Posterior vena cava (tissue), 2 donors: ENCODE measurements around the gene RFPL4AL1. TPM values are rescaled to one million over a fixed set of nuclear protein-coding genes. Genes with fewer than 3 reads are reported as not detected.
"Not testable (repeated sequence)": the region's sequence is repeated elsewhere in the genome, so short reads cannot be mapped to it uniquely, and the experiment has no call there.

Source experiments
- DNase-seq: peaks from one replicate; pipeline ENCODE4 v3.0.0-alpha.2; 2020; ENCODE audit warnings: low spot score
- intact Hi-C, 2 donors: fragments of 100-400 bp; cut with DNase I; formaldehyde crosslinking; loops; one replicate each; pipeline versions ENCODE4 v1.14.1 to v1.14.2; 2022 to 2023
- long read RNA-seq, 2 donors: library from polyadenylated mRNA; unstranded; transcript quantifications; one replicate each; pipeline ENCODE4 v2.0.0, GENCODE V29; 2020 to 2021
- total RNA-seq, 2 donors: library from RNA; stranded (reverse); fragmentation: NEBNext Ultra II Directional; extraction: Animal tissue kit (Norgen Biotek cat#: 25700); gene quantifications; one replicate each; pipeline ENCODE4 v1.2.1, GENCODE V29; 2021
- donor health status: DM: yes; HTN: yes; CAD: no.
- donor health status: DM: yes; HTN: yes; CAD: no.

RFPL4AL1 gene
- total RNA-seq, result not detected
- long read RNA-seq, donor 1, result 0 reads
- long read RNA-seq, donor 2, result 0 reads

- intact Hi-C loops, DNase-seq: not testable (repeated sequence)
Observed at GRCh38 chr19:55768818-55769217, at the start of gene RFPL4AL1. RFPL4AL1 (plus strand) TSS chr19:55769118; CDS start chr19:55771805, 2,687 bp downstream.

DNA sequence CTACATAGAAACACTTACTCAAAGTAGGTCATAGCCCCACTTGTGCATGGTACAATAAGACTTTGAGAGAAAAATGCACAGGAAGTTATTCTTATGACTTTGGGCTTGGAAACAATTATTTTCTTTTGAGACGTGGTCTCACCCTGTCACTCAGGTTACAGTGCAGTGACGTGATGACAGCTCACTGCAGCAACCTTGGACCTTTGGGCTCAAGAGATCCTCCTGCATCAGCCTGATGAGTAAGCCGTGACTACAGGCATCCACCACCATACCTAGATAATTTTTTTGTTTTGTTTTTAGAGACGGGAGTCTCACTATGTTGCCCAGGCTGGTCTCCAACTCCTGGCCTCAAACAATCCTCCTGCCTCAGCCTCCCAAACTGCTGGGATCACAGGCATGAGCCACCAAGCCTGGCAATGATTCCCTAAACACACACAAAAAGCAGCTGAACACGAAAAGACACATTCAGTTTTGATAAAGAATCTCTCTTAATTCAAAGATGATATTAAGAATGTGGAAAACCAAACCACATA is 48.6 kb upstream of the RFPL4AL1 start:
- intact Hi-C loops, result no loop called here
- no peak for DNase-seq

GRCh38 chr19:55720801-55721200 is 48.1 kb upstream of the RFPL4AL1 start:
- no peak for DNase-seq
- intact Hi-C loops, result no loop called here

GRCh38 chr19:55723491-55723890 is 45.4 kb upstream of the RFPL4AL1 start:
- intact Hi-C loops, result no loop called here
- DNase-seq, result no peak

DNA sequence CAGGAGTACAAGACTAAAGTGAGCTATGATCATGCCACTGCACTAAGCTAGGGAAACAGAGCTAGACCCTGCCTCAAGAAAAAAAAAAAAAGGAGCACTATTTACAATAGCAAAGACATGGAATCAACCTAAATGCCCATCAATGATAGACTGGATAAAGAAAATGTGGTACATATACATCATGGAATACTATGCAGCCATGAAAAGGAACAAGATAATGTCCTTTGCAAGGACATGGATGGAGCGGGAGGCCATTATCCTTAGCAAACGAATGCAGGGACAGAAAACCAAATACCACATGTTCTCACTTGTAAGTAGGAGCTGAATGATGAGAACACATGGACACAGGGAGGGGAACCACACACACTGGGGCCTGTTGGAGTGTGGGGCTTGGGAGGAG is 38.5 kb upstream of the RFPL4AL1 start:
- DNase-seq, intact Hi-C loops: not testable (repeated sequence)

DNA sequence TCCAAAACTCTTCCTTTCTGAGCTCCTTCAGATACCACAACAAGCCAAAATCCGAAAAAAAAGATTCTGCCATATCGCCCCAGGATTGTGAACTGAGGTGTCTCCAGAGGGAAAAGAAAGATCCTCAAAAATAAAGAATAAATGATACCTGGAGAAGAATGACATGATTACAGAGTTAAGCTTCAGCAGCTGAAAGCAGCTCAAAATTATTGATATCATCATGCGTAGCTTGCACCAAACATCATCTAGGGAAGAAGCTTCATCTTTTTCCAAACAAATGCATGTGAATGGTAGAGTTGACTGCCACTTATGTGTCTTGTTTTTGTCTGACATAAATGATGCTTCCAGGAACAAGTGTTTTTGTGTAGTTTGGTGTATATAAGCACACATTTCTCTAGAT is 30.6 kb upstream of the RFPL4AL1 start, which contains the start of gene NLRP9:
Gene NLRP9 (minus strand): TSS at position 101 of the 400 bp plus-strand sequence. CDS start 28 bp downstream, at position 73.
- intact Hi-C loops, result no loop called here
- DNase-seq, result no peak

DNA sequence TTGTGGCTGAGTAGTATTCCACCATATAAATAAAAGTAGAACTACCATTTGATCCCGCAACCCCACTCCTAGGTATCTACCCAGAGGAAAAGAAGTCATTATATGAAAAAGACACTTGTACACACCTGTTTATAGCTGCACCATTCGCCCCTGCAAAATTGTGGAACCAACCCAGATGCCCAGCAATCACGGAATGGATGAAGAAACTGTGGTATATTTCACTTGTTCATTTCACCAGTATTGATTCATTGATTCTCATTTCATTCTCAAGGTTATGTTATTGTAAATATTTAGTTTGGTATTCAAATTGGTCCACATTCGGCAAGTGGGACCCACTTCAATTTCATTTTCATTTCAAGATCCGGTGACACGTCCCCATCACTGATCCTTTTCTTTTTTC is 18.2 kb upstream of the RFPL4AL1 start:
- DNase-seq, result no peak
- intact Hi-C loops, result no loop called here

GRCh38 chr19:55753401-55753800 is 15.5 kb upstream of the RFPL4AL1 start:
- intact Hi-C loops, result no loop called here

DNA sequence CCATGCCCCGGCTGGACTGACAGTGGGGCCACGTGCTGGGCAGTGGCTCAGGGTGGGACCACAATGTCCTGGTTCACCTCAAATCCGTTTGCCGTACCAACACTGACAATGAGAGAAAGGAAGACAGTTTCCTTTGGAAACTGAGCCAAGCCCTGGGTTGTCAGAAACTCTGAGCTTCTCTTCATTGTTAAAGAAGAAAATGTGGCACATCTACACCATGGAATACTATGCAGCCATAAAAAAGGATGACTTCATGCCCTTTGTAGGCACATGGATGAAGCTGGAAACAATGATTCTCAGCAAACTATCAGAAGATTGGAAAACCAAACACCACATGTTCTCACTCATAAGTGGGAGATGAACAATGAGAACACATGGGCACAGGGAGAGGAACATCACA is 12.1 kb upstream of the RFPL4AL1 start:
- intact Hi-C loops, DNase-seq: not testable (repeated sequence)

More at GRCh38 chr19:55753401-55753800, 15.5 kb upstream of the RFPL4AL1 start:
- DNase-seq, result no peak

DNA sequence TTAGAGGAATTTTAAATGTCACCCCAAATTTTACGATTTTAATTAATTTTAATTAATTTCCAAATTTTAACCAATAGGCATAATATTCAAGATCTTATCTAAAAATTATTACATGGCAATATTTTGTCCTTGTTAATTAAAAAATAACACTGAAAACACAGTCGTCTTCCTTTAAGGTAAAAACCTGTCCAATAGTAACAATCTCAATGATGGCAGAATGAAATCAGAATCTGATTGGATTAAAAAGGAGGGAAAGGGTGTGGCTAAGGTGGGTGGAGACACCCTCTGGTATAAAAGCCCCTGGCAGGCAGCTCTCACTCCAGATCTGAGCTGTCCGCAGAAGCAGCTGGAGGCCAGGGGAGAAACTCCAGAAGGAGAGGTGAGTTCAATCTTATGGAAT is 10.1 kb upstream of the RFPL4AL1 start, which contains the start of gene RFPL4A:
Gene RFPL4A (plus strand): TSS at position 301 of the 400 bp plus-strand sequence. CDS start 2,704 bp downstream, outside the sequence.
- intact Hi-C loops, DNase-seq: not testable (repeated sequence)

DNA sequence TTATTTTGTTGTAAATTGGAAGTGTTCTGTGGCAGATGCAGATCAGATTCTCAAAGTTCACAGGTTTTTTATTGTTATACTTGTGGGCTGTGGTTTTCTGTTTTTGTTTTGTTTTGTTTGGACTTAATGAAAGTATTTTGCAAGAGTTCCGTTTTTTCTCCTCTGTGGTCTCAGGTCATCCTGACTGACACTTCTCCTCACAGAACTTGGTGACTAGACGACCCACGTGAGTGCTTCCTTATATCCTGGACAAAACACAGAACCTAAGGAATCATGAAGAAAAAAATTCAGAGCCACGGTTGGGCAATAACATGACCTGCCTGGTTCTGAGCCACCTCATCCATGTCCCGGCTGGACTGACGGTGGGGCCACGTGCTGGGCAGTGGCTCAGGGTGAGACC is 2.5 kb upstream of the RFPL4AL1 start:
- intact Hi-C loops, result no loop called here
- no peak for DNase-seq

- DNase-seq, intact Hi-C loops: not testable (repeated sequence)
Observed at GRCh38 chr19:55769632-55770031, 714 bp downstream of the RFPL4AL1 start.

DNA sequence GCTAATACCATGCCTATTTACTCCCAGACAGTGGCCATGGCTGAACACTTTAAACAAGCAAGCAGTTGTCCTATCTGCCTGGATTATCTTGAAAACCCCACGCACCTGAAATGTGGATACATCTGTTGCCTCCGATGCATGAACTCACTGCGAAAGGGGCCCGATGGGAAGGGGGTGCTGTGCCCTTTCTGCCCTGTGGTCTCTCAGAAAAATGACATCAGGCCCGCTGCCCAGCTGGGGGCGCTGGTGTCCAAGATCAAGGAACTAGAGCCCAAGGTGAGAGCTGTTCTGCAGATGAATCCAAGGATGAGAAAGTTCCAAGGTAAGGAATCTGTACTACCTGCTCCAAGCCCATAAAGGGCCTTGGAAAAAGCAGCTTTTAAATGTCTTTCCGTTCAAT is 8.6 kb downstream of the RFPL4AL1 start:
- intact Hi-C loops, result no loop called here
- DNase-seq, result no peak

GRCh38 chr19:55778331-55778730 is 9.4 kb downstream of the RFPL4AL1 start:
- no peak for DNase-seq
- intact Hi-C loops, result no loop called here

DNA sequence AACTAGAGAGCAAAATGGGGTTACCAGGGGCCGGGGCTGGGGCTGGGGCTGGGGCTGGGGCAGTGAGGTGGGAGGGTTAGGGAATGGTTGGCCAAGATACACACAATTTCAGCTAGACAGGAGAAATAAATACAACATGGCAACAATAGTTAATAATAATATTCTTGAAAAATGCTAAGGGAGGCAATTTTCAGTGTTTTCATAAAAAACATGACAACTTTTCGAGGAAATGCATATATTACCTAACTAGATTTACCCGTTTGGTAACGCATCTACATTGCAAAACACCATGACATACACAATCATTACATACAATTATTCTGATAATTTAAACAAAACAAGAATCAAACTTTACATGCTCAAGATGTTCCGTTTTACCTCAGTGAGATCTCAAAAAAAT is 12.2 kb downstream of the RFPL4AL1 start:
- DNase-seq, result no peak
- intact Hi-C loops, result no loop called here

- intact Hi-C loops, result loop anchor here in 1 of 2 donors (5.0 kb wide), 1 partner anchor 1983 kb away; no protein-coding TSS in a partner anchor
Observed at GRCh38 chr19:55795021-55795420, 26.1 kb downstream of the RFPL4AL1 start.

DNA sequence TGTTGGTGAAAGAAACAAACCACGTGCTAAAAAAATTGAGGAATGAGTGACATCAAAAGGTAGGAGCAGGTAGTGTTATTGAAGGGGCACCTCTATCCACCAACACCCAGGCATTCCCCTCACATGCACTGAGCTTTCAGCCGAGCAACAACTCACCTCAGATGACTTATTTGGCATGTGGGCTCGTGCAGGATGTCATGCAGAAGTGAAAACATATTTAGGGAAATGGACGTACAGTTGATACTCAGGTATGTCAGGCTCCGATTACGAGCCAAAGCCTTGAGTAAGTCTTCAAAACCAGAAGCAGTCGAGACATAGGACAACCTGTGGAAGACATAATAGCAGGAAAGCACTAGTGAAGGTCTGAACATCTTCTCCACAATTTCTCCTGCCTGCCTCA is 32.5 kb downstream of the RFPL4AL1 start:
- DNase-seq, result no peak
- intact Hi-C loops, result no loop called here

More at GRCh38 chr19:55795021-55795420, 26.1 kb downstream of the RFPL4AL1 start:
- DNase-seq, result no peak

DNA sequence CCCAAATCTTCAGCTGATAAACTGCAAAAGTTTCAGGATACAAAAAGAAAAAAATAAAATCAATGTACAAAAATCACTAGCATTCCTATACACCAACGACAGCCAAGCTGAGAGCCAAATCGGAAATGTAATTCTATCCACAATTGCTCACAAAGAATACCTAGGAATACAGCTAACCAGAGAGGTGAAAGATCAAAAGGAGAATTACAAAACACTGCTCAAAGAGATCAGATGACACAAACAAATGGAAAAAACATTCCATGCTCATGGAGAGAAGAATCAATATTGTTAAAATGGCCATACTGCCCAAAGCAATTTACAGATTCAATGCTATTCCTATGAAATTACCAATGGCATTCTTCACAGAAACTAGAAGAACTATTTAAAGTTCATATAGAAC is 33.4 kb downstream of the RFPL4AL1 start:
- DNase-seq, result no peak
- intact Hi-C loops, result no loop called here

GRCh38 chr19:55809381-55810058 is 40.6 kb downstream of the RFPL4AL1 start:
- intact Hi-C loops, result no loop called here
- DNase-seq, result no peak

- no peak for DNase-seq
- intact Hi-C loops, result no loop called here
Observed at GRCh38 chr19:55811340-55811739, 42.4 kb downstream of the RFPL4AL1 start.

- no peak for DNase-seq
- intact Hi-C loops, result no loop called here
Observed at GRCh38 chr19:55812449-55812848, 43.5 kb downstream of the RFPL4AL1 start.
